GM21423 (cell line): ENCODE data around the gene NEK11.
"Not testable (repeated sequence)": the region's sequence is repeated elsewhere in the genome, so short reads cannot be mapped to it uniquely, and the experiment has no call there.

ENCODE experiments used
- ATAC-seq: cut with Tn5 transposase; IDR thresholded peaks from one replicate; pipeline ENCODE4 v1.9.1; 2021; ENCODE audit warnings: mild to moderate bottlenecking, moderate library complexity; ENCODE audit not compliant: unreplicated experiment

The NEK11 gene

DNA sequence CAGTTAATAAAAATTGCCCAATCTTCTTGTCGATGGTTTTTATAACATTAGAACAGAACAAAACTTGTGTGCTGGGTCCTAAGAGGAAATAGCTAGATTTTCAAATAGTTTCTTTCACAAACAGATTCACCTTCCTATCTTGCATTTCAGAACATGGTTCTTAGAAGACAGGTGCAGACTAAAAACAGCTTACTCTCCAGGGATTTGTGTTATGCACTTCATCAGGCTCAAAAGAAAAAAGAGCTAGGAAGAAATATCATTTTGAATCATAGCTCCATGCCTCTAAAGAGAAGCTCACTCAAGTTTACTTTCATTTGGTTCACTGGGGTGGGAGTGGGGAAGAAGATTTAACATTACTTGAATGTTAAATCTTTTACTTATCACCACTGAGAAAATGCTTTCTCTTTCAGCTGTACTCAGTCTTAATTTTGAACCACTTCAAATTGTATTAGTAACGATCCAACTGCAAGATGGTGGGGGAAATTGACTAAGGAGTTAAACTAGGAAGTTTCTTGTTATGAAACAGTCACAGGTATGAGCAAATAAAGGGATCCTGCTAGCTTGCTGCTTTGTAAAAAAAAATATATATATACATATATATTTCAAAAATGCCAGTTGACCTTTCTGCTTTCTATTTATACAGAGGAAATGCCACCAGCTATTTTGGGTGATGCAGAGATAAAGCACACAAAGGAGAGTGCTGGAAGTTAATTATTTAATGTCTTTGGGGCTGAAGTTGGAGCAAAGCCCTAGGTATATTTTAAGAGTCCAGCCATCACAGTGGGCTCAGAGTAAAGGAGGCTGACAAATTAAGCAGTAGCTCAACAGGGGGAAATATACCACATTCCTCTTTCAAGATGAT is 326.6 kb downstream of the NEK11 start:
- peak; percentile 50 for ATAC-seq

DNA sequence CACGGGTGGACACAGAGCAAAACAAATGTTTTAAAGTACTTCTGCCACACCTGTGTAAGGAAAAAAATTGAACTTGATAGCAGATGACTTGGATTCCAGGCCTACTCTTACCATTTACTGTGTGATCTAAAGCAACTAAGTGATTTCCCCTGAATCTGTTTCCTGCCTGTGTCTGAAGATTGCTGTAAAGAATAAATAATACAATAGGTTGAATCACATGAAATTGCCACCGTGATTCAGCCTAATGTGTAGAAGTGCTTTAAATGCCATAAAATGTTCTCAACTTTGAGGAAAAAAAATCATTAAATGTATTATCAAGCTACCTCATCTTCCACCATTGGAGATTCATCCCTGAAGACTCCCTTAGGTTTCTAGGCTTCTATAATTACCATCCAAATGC is 327.3 kb downstream of the NEK11 start:
- ATAC-seq, result no peak

DNA sequence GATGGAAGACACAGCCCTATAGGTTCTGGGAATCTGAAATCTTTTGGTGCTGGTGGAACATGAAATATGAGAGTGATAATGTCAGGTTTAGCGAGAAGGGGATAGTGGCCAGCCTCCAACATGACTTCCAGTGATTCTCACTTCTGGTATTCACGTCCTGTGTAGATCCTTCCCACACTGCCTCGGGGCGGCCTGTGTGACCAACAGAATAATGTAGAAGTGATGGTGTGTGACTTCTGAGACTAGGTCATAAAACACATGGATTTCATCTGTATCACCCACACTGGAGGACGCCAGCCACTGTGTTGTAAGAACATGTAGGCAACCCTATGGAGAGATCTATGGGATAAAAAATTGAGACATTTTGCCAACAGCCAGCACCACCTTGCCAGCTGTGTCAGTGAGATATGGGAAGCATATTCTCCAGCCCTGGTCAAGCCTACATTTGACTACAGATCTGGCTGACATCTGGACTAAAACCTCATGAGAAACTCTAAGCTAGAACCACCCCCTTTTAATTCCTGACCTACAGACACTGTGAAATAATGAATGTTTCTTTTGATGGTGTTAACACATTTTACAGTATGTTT is 329.4 kb downstream of the NEK11 start:
- no peak for ATAC-seq

DNA sequence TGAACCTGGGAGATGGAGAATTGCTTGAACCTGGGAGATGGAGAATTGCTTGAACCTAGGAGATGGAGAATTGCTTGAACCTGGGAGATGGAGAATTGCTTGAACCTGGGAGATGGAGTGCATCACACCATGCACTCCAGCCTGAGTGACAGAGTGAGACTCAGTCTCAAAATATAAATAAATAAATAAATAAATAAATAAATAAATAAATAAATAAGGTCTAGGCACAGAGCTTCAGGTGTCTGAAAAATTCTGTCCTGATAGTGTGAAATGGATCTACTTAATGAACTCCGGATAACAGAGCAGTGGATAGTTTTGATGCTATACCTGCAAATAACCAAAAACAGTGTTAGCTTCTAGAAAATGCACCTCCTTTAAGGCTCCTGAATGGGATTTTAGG is 330.6 kb downstream of the NEK11 start:
- no peak for ATAC-seq

DNA sequence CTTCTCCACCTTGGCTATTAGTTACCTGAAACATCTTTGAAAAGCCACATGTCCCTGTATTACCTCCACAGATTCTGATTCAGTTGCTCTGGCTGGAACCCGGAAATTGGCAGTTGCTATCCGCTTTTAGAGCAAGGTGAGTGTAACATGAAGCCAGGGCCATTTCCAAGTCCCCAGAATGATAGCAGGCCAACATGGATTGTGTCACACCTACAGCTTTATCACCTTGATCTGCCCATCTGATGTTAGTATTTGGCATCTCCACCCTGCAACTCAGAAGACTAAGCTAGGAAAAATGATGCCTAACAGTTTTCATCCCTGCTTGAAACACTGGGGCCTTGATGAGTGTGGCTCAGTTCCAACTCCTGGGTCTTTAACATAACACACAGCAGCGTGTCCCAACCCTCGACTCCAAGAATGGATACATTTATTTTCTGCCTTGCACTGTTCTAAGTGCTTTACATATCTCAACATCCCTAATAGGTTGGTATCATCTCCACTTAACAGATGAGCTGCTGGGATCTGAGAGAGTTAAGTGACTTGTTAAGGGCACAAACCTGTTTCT is 333.6 kb downstream of the NEK11 start:
- no peak for ATAC-seq

DNA sequence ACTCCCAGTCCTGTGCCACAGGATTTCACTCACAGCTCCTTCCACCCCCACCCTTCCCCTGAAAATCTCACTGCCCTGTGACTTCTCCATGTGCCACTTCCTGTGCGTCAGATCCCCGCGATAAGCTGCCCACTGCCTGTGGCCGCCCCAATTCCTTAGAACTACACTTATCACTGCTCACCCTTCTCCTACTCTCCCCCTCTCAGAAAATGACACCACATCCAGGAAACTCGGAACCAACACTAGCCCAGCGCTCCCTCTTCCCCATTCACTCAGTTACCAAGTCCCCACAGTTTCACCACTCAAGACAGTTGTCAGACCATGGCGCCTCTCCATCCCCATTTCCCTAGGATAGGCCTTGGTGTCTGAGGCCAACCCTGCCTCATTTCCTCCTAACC is 334.4 kb downstream of the NEK11 start:
- not testable (repeated sequence) for ATAC-seq

DNA sequence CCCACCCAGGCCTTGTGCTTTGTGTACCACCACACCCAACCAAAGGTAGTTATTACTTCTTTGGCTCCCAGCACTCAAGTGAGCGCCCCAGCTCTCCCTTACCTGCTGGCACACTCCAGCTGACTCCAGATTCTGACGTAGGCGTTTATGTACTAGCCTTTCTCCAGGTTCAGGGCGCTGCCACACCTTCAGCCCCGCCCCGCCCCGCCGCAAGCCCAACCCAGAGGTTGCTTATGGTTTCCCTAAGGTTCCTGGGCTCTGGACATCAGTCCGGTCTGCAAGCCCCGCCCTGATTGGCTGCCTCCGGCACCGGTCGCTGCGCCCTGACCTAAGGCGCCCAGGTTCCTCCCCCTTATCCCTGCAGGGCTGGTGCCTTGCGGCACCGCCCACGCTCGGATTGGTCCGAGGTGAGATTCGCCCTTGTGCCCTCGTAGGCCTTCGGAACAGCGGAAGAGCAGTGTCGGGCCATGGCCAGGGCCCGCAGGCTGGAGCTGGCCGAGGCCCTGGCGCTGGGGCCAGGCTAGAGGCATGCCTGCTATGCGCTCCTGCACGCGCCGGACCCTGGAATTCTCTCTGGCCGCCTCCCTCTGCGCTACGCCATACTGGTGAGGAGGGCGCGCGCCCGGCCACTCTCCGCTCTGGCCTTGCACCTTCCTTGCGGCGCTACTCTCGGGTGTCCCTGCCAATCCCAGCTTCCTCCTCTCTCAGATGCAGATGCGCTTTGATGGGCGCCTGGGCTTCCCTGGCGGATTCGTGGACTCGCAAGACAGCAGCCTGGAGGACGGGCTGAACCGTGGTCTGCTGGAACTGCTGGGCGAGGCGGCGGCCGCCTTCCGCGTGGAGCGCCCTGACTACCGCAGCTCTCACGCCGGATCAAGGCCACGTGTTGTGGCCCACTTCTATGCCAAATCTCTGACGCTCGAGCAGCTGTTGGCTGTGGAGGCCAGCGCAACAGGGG is 335.1 kb downstream of the NEK11 start:
- ATAC-seq, result peak; percentile 80

DNA sequence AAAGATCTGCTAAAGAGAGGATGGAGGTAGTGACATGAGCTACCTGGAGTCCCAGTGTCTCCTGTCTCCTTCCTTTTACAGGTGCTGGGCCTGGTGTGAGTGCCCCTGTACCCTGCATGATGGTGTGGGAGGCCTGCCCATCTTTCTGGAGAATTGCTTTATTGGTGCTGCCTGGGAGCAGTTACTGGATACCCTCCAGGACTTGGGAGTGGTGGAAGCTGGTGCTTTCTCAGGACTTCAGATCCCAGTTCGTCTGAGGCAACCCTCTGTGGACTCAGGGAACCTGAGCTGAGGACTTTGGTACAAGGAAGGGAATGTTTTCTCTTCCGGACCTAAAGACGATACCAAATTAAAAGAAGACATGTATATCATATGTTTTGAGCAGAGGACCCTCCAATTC is 336.6 kb downstream of the NEK11 start:
- no peak for ATAC-seq

DNA sequence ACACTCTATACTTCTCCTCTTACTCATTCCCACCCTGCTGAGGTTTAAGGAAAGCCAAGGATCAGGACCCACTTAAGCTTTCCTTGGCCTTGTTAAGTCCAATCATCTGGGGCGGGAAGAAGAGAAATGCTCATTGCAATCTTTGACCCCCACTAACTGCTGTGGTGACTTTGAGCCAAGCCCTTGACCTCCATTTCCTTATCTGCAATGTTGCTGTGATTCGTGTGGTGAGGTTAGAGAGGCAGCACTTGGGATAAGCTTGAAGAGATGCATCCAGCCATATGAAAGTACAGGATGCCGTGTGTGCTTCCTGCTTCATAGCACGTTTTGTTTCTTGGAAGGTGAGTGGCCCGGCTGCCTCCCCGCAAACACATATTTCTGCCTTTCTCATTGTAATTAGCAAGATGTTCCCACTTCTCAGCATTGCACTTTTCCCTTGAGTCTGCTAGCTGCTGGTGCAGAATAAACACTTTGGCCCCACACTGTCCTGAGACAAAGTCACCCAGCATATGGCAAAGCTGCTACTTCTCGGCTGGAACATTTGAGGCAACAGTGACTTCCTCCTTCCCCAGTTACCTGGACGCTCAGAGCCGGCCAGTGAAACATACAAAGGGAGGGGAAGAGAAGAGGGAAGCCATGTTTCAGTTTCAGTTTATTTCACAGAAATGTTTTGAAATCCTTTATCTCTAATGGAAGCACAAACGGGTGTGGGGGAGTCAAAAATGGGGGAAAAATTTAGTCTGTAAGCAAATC is 344.4 kb downstream of the NEK11 start:
- ATAC-seq, result no peak

DNA sequence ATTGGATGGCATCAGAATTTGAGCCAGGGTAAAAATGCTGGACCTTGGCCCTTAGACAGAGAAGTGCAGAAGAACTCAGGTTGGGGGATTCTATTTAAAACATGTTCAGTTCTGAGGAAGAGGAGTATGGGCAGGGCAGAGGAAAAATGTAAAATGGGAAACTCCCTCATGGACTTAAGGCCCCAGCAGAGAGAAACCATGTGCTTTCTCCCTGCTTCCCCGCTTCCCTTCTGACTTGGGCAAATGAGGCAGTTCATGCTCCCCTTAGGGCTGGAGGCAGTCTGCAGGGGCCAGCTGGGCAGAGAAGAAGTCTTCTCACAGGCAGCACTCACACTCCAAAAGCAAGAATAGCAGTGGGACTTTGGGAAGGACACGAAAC is 345.0 kb downstream of the NEK11 start:
- no peak for ATAC-seq

DNA sequence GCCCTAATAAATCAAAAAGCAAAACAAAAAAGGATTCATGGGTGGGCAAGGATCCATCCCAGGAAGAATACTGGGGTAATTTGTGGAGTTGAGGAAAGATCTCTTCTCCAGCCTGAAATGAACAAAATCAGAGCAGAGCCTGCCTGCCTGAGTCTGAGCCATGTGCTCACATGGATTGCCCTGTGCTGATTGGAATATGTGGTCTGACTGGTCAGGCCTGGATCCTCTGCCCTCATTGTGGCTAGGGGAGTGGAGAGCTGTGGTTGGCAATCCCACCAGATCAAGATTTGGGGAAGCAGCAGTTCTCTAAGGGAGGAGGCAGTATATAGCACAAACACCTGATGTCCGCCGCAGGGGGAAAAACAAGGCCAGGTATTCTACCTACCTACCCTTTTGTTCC is 348.1 kb downstream of the NEK11 start:
- no peak for ATAC-seq

DNA sequence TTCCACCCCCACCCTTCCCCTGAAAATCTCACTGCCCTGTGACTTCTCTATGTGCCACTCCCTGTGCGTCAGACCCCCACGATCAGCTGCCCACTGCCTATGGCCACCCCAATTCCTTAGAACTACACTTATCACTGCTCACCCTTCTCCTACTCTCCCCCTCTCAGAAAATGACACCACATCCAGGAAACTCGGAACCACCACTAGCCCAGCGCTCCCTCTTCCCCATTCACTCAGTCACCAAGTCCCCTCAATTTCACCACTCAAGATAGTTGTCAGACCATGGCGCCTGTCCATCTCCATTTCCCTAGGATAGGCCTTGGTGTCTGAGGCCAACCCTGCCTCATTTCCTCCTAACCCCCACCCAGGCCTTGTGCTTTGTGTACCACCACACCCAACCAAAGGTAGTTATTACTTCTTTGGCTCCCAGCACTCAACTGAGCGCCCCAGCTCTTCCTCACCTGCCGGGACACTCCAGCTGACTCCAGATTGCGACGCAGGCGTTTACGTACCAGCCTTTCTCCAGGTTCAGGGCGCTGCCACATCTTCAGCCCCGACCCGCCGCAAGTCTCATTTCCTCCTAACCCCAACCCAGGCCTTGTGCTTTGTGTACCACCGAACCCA is 354.3 kb downstream of the NEK11 start:
- ATAC-seq, result peak; percentile 2

DNA sequence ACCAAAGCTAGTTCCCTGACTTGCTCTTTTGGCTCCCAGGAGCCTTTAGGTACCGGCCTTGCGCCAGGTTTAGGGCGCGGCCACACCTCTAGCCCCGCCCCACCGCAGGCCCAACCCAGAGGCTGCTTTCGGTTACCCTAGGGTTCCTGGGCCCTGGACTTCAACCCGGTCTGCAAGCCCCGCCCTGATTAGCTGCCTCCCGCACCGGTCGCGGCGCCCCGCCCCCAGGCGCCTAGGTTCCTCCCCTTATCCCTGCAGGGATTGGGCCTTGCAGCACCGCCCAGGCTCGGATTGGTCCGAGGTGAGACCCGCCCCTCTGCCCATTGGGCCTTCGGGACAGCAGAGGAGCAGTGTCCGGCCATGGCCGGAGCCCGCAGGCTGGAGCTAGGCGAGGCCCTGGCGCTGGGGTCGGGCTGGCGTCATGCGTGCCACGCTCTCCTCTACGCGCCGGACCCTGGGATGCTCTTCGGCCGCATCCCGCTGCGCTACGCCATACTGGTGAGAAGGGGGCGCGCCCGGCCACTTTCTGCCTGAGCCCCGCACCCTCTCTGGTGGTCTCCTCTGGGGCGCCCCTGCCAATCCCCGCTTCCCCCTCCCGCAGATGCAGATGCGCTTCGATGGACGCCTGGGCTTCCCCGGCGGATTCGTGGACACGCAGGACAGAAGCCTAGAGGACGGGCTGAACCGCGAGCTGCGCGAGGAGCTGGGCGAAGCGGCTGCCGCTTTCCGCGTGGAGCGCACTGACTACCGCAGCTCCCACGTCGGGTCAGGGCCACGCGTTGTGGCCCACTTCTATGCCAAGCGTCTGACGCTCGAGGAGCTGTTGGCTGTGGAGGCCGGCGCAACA is 355.0 kb downstream of the NEK11 start, which contains the start of gene NUDT16:
Gene NUDT16, plus strand, starts transcription at position 330 of the 847 bp plus-strand sequence. Its CDS starts 31 bp downstream, at position 361.
- peak; percentile 99 for ATAC-seq

DNA sequence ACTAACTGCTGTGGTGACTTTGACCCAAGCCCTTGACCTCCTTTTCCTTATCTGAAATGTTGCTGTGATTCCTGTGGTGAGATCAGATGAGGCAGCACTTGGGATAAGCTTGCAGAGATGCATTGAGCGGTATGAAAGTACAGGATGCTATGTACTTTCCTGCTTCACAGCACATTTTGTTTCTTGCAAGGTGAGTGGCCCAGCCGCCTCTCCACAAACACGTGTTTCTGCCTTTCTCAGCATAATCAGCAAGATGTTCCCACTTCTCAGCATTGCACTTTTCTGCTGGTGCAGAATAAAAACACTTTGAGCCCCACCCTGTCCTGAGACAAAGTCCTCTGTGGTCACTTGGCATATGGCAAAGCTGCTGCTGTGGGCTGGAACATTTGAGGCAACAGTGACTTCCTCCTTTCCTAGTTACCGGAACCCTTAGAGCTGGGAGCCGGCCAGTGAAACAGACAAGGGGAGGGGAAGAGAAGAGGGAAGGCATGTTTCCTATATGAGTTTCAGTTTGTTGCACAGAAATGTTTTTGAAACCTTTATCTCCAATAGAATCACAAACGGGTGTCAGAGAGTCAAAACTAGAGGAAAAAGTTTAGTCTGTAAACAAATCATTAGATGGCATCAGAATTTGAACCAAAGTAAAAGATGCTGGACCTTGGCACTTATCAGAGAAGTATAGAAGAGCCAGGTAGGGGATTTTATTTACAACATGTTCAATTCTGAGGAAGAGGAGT is 359.9 kb downstream of the NEK11 start:
- ATAC-seq, result no peak

DNA sequence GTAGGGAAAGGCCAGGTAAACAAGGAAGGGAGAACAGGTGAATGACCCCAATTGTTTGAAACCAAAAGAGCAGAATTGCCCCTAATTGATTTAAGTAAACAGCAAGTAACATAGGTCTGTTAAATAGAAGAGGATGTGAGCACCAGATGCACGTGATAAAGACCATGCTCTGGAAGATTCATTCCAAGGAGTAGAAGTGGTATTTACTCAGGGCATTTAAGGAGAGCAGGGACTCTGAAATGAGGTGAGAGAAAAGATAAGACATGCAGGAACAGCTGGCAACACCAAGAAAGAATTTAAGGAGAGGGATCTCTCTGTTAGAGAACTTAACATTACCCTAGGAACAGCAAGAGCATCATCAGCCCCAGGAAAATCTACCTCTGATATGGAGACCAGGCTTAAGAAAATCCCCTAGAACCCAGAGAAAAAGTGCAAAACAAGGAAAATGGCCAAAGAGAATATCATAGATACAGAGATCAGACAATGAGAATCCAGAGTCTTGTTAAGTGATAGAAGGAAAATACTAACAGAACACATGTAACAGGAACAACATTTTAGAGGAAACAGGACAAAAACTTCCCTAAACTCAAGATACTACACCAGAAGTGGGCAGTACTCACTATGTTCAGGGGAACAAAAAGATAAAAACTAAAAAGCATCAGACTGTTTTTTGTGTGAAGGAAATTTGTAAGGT is 361.3 kb downstream of the NEK11 start:
- no peak for ATAC-seq

DNA sequence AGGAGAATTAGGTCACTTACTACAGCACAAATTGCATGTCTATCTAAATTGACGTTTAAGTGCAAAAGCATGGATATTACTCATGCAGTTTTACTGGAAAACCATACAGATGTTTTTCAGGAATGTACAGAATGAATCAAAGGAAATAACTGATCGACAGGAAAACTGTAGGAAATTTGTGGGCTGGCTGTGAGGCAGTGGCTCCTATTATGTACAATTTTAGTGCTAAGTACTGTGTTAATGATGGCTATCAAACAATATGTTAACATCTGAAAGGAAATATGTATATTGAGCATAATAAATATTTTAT is 361.8 kb downstream of the NEK11 start:
- no peak for ATAC-seq

DNA sequence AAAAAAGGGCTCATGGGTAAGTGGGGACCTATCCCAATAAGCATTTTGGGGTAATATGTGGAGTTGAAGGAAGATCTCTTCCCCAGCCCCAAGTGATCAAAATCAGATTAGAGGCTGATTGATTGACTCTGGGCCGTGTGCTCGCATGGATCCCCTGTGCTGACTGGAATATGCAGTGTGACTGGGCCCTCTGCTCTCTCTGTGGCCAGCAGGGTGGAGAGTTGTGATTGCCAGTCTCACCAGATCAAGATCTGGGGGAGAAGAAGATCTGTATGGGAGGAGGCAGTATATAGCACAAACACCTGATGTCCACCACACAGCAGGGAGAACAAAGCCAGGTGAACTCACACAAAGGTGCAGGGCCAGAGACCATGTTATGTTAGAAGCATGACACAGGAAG is 363.7 kb downstream of the NEK11 start:
- ATAC-seq, result no peak

DNA sequence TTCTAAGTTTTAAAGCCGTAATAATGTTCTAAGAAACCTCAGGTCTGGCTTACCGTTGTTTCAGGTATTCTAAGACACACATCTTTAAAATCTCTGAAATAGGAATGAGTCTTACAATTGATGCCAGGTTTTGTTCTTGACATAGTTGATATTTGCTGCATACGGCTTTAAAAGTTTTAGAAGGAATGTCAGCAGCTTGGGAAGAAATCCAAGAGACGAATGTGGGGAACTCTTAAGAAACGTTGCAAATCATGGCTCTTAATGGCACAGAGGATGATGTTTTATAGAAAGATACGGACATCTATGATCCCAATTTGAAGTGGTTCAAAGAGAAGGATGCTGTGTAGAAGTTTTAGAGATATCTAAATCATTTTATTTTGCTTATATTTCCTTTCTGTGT is 366.4 kb downstream of the NEK11 start:
- ATAC-seq, result no peak
